ENCODE measurements around the gene C1S.
"Not testable (repeated sequence)": the region's sequence is repeated elsewhere in the genome, so short reads cannot be mapped to it uniquely, and the experiment has no call there.

Gene C1S

GRCh38 chr12:7034464-7034863 is 26.1 kb upstream of the C1S start:
- Histone ChIP-seq H3K9ac (ENCODE audit: low read depth, low read length) (no peak overlapping the region), H3K36me3 (ENCODE audit: insufficient read depth, low read length) (no peaks in the 10 kb centered on the region), H3K79me2 (ENCODE audit: insufficient read depth, low read length) (no peaks in the 10 kb centered on the region), H3K9me3 (ENCODE audit: insufficient read depth, low read length, severe bottlenecking) (no peaks in the 10 kb centered on the region), H3K27ac (ENCODE audit: low read length) (no peak overlapping the region), H4K20me1 (ENCODE audit: insufficient read depth, low read length) (no peaks in the 10 kb centered on the region), H3K4me3 (ENCODE audit: low read depth in 1 of 2, low read length in 2 of 2) (no peak overlapping the region), H3K27me3 (ENCODE audit: insufficient read depth, low read length, poor library complexity) (no peaks in the 10 kb centered on the region), H3K4me1 (ENCODE audit: insufficient read depth, low read length) (peaks cover 16% of the 10 kb centered on the region), H2AFZ (ENCODE audit: low read depth, low read length) (no peak overlapping the region), H3K4me2 (ENCODE audit: insufficient read depth, low read length) (no peak overlapping the region)
- ATAC-seq (ENCODE audit: insufficient read depth, low read depth): no peak
- no peak for TF ChIP-seq EZH2 (IDR thresholded peaks at IDR 0.05; ENCODE audit: borderline replicate concordance, low read depth, low read length, severe bottlenecking)
- TF ChIP-seq CTCF (IDR thresholded peaks at IDR 0.05; ENCODE audit: borderline replicate concordance, extremely low read depth, low read length, poor library complexity, severe bottlenecking): no peak
- DNase-seq: no peak

GRCh38 chr12:7035463-7035862 is 25.1 kb upstream of the C1S start:
- no peak overlapping the region for H3K4me3 ChIP-seq (ENCODE audit: low read depth in 1 of 2, low read length in 2 of 2)
- no peak for DNase-seq
- no peak overlapping the region for H3K27ac ChIP-seq (ENCODE audit: low read length)
- H3K9me3 ChIP-seq (ENCODE audit: insufficient read depth, low read length, severe bottlenecking): no peaks in the 10 kb centered on the region
- no peak overlapping the region for H3K9ac ChIP-seq (ENCODE audit: low read depth, low read length)
- H3K79me2 ChIP-seq (ENCODE audit: insufficient read depth, low read length): no peaks in the 10 kb centered on the region
- no peaks in the 10 kb centered on the region for H4K20me1 ChIP-seq (ENCODE audit: insufficient read depth, low read length)
- no peak overlapping the region for H3K4me2 ChIP-seq (ENCODE audit: insufficient read depth, low read length)
- ATAC-seq (ENCODE audit: insufficient read depth, low read depth): no peak
- H3K36me3 ChIP-seq (ENCODE audit: insufficient read depth, low read length): no peaks in the 10 kb centered on the region
- no peaks in the 10 kb centered on the region for H3K27me3 ChIP-seq (ENCODE audit: insufficient read depth, low read length, poor library complexity)
- TF ChIP-seq CTCF (IDR thresholded peaks at IDR 0.05; ENCODE audit: borderline replicate concordance, extremely low read depth, low read length, poor library complexity, severe bottlenecking): no peak
- no peak overlapping the region for H2AFZ ChIP-seq (ENCODE audit: low read depth, low read length)
- peaks cover 19% of the 10 kb centered on the region for H3K4me1 ChIP-seq (ENCODE audit: insufficient read depth, low read length)

- not testable (repeated sequence) for H3K27me3 ChIP-seq (ENCODE audit: insufficient read depth, low read length, poor library complexity); H4K20me1 ChIP-seq (ENCODE audit: insufficient read depth, low read length); H2AFZ ChIP-seq (ENCODE audit: low read depth, low read length); H3K9ac ChIP-seq (ENCODE audit: low read depth, low read length); DNase-seq; H3K9me3 ChIP-seq (ENCODE audit: insufficient read depth, low read length, severe bottlenecking); H3K4me2 ChIP-seq (ENCODE audit: insufficient read depth, low read length); ATAC-seq (ENCODE audit: insufficient read depth, low read depth); H3K27ac ChIP-seq (ENCODE audit: low read length); H3K36me3 ChIP-seq (ENCODE audit: insufficient read depth, low read length); H3K79me2 ChIP-seq (ENCODE audit: insufficient read depth, low read length); H3K4me3 ChIP-seq (ENCODE audit: low read depth in 1 of 2, low read length in 2 of 2)
- H3K4me1 ChIP-seq (ENCODE audit: insufficient read depth, low read length): peaks cover 19% of the 10 kb centered on the region
Observed at GRCh38 chr12:7037411-7037810, 23.1 kb upstream of the C1S start.

- ATAC-seq (ENCODE audit: insufficient read depth, low read depth) (peak; percentile 89), DNase-seq (peak; percentile 79)
- H3K36me3 ChIP-seq (ENCODE audit: insufficient read depth, low read length): no peaks in the 10 kb centered on the region
- H2AFZ ChIP-seq (ENCODE audit: low read depth, low read length): peak overlapping the region; percentile 75
- peaks cover 19% of the 10 kb centered on the region for H3K4me1 ChIP-seq (ENCODE audit: insufficient read depth, low read length)
- peak overlapping the region; percentile 67 for H3K27ac ChIP-seq (ENCODE audit: low read length)
- peak overlapping the region; percentile 67 for H3K4me2 ChIP-seq (ENCODE audit: insufficient read depth, low read length)
- H3K27me3 ChIP-seq (ENCODE audit: insufficient read depth, low read length, poor library complexity): peaks cover 4% of the 10 kb centered on the region
- peak overlapping the region; percentile 54 for H3K9ac ChIP-seq (ENCODE audit: low read depth, low read length)
- no peaks in the 10 kb centered on the region for H4K20me1 ChIP-seq (ENCODE audit: insufficient read depth, low read length)
- peak overlapping the region; percentile 3 to 54; a peak in 3 of 4 replicates for H3K4me3 ChIP-seq (ENCODE audit: low read depth in 1 of 2, low read length in 2 of 2)
- no peak for TF ChIP-seq CTCF (IDR thresholded peaks at IDR 0.05; ENCODE audit: borderline replicate concordance, extremely low read depth, low read length, poor library complexity, severe bottlenecking)
- H3K79me2 ChIP-seq (ENCODE audit: insufficient read depth, low read length): no peaks in the 10 kb centered on the region
- H3K9me3 ChIP-seq (ENCODE audit: insufficient read depth, low read length, severe bottlenecking): no peaks in the 10 kb centered on the region
Observed at GRCh38 chr12:7038591-7038990, 21.9 kb upstream of the C1S start.
